ENCODE data around the gene EPHB6. TPM values are rescaled to one million over a fixed set of nuclear protein-coding genes. Genes with fewer than 3 reads are reported as not detected.

Gene EPHB6
- total and polyA plus RNA-seq, 10 of the 15 experiments (the other 5 are each of a cell fraction or from before 2014, with no cell fraction given), result 0.06 to 1.3 (median 0.37) TPM; not detected in 2

DNA sequence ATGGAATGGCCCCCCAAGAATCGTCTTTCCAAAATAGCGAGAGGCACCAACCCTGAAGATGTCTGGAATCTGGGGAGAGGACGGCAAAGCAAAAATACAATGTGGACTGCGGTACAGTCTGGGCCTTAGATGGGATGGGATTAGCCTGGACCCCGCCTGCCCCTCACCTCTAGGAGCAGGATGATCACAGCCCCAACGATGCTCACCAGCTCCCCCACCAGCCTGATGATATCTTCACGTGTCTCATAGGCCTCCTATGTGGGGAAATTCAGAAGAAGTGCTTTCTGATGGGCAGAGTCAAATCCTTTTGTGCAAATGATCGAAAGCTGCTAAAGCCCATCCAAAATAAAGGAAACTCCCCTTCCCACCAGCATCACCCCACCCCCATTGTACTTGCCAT, 60.4 kb downstream of the EPHB6 start (continued):
- no peak for TF ChIP-seq ZNF384 (IDR thresholded peaks at IDR 0.05; ENCODE audit: borderline replicate concordance, low read depth, low read length)
- no peak for TF ChIP-seq RELA (IDR thresholded peaks at IDR 0.05; ENCODE audit: borderline replicate concordance, partially characterized antibody)

DNA sequence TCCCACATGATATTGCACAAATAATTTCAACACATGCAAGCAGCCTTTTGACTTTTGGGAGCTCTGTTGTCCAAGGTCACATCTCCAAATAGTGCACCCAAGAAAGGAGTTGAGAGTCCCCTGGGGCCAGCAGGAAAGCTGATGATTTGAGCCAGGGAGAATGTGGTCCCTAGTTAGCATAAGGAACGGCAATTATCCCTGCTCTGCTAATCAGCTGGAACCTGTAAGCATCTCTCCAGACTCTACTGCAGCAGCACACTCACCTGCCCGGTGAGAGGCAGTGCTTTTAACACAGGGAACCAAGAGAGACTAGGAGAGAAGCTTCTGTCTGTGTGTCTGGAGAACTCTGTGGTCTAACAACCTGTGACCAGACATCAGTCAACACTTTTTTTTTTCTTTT, 61.6 kb downstream of the EPHB6 start:
- BruUV-seq (replicated peaks), result no TSS peak
- Histone ChIP-seq H4K20me1 (ENCODE audit: control insufficient read depth, insufficient read depth) (no peaks in the 10 kb centered on the region), H3K27me3 (replicated peaks in 1 of 2; ENCODE audit: control insufficient read depth in 2 of 2, insufficient read depth in 2 of 2, low read length in 1 of 2) (peaks cover 0 to 3% of the 10 kb centered on the region in 2 experiments; a peak in 2 of 4 replicates), H3K4me2 (ENCODE audit: control insufficient read depth, insufficient read depth) (no peak overlapping the region), H3K4me1 (ENCODE audit: control insufficient read depth, insufficient read depth, low read length) (no peaks in the 10 kb centered on the region), H3K9ac (ENCODE audit: control insufficient read depth, insufficient read depth, low read length) (no peak overlapping the region), H3K79me2 (ENCODE audit: control insufficient read depth, insufficient read depth, low read length) (no peaks in the 10 kb centered on the region), H3K36me3 (ENCODE audit: control insufficient read depth in 2 of 2, insufficient read depth in 2 of 2, low read length in 1 of 2) (no peaks in the 10 kb centered on the region), H3K27ac (ENCODE audit: control insufficient read depth, insufficient read depth) (no peak overlapping the region), H3K4me3 (no peak overlapping the region), H2AFZ (ENCODE audit: control insufficient read depth, low read depth, low read length) (no peak overlapping the region), H3K9me3 (replicated peaks; ENCODE audit: control insufficient read depth, insufficient read depth, low read length) (no peaks in the 10 kb centered on the region)
- ChIA-PET RAD21 (ENCODE audit: unreplicated experiment) (no interaction called here), CTCF (interaction anchor here (0.6 to 1.0 kb wide), 2 partner anchors 20 to 87 kb away, joined by 3 read pairs; no protein-coding TSS in a partner anchor), POLR2A (interaction anchor here (0.7 to 0.8 kb wide), 2 partner anchors 30 to 240 kb away, joined by 3 to 5 read pairs; no protein-coding TSS in a partner anchor), SMC1A (ENCODE audit: uncharacterized antibody, unreplicated experiment) (no interaction called here)
- intact Hi-C loops (cut with micrococcal nuclease; ENCODE audit: unreplicated experiment), result no loop called here
- in situ Hi-C loops (cut with MboI), result no loop called here
- 0% methylated on average over 2 of the region's 2 CpGs for WGBS (ENCODE audit: insufficient coverage, insufficient replicate concordance, low lambda C conversion rate, missing lambda C conversion rate)
- ATAC-seq (no peak), DNase-seq (ENCODE audit: low read depth, low spot score) (no peak), FAIRE-seq (no peak)
- TF ChIP-seq CHD1 (IDR thresholded peaks at IDR 0.05; ENCODE audit: low read depth, low read length), result no peak
- TF ChIP-seq POLR2AphosphoS2 (IDR thresholded peaks at IDR 0.05; ENCODE audit: low read depth, low read length), result no peak

DNA sequence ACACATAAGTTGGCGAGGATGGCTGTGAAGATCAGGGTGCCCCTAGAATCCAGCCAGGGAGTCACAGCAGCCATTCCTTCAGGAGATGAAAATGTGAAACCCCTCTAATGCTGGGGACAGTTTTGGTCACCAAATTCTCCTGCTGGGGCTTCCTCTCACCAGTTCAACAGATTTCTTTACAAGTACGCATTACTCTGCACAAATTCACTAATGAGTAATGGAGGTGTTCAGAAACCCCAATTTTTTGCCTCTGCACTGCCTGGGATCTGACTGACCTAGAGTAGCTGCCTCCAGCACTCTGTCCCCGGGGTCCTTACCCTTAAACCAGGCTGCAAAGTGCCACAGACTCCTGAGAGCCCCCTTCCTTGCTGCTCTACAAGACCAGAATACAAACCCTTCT, 62.6 kb downstream of the EPHB6 start:
- no peaks in the 10 kb centered on the region for H3K79me2 ChIP-seq (ENCODE audit: control insufficient read depth, insufficient read depth, low read length)
- H3K9ac ChIP-seq (ENCODE audit: control insufficient read depth, insufficient read depth, low read length), result no peak overlapping the region
- BruUV-seq (replicated peaks), result no TSS peak
- FAIRE-seq, result no peak
- ATAC-seq, result no peak
- POLR2A ChIA-PET, result interaction anchor here (0.7 kb wide), 1 partner anchor 240 kb away, joined by 3 read pairs; no protein-coding TSS in a partner anchor
- H4K20me1 ChIP-seq (ENCODE audit: control insufficient read depth, insufficient read depth), result no peaks in the 10 kb centered on the region
- no peaks in the 10 kb centered on the region for H3K9me3 ChIP-seq (replicated peaks; ENCODE audit: control insufficient read depth, insufficient read depth, low read length)
- no peaks in the 10 kb centered on the region for H3K36me3 ChIP-seq (ENCODE audit: control insufficient read depth in 2 of 2, insufficient read depth in 2 of 2, low read length in 1 of 2)
- RAD21 ChIA-PET (ENCODE audit: unreplicated experiment), result no interaction called here
- H3K4me3 ChIP-seq, result no peak overlapping the region
- peaks cover 0 to 3% of the 10 kb centered on the region in 2 experiments; a peak in 2 of 4 replicates for H3K27me3 ChIP-seq (replicated peaks in 1 of 2; ENCODE audit: control insufficient read depth in 2 of 2, insufficient read depth in 2 of 2, low read length in 1 of 2)
- WGBS (ENCODE audit: insufficient coverage, insufficient replicate concordance, low lambda C conversion rate, missing lambda C conversion rate), result 32% methylated on average over 3 of the region's 3 CpGs
- CTCF ChIA-PET, result interaction anchor here (0.6 to 2.8 kb wide), 3 partner anchors 21 to 403 kb away, joined by 3 to 7 read pairs (median 3); no protein-coding TSS in a partner anchor
- H3K4me1 ChIP-seq (ENCODE audit: control insufficient read depth, insufficient read depth, low read length), result no peaks in the 10 kb centered on the region
- intact Hi-C loops (cut with micrococcal nuclease; ENCODE audit: unreplicated experiment) (no loop called here), in situ Hi-C loops (cut with MboI) (no loop called here)
- H3K4me2 ChIP-seq (ENCODE audit: control insufficient read depth, insufficient read depth), result no peak overlapping the region
- no peak for DNase-seq (ENCODE audit: low read depth, low spot score)
- no peak for TF ChIP-seq YY1 (IDR thresholded peaks at IDR 0.05; ENCODE audit: low read depth, low read length)
- TF ChIP-seq, protein P1, sequence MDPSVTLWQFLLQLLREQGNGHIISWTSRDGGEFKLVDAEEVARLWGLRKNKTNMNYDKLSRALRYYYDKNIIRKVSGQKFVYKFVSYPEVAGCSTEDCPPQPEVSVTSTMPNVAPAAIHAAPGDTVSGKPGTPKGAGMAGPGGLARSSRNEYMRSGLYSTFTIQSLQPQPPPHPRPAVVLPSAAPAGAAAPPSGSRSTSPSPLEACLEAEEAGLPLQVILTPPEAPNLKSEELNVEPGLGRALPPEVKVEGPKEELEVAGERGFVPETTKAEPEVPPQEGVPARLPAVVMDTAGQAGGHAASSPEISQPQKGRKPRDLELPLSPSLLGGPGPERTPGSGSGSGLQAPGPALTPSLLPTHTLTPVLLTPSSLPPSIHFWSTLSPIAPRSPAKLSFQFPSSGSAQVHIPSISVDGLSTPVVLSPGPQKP (IDR thresholded peaks at IDR 0.05; ENCODE audit: low read depth, low read length), result no peak
- TF ChIP-seq NBN (IDR thresholded peaks at IDR 0.05), result no peak
- no peak overlapping the region for H2AFZ ChIP-seq (ENCODE audit: control insufficient read depth, low read depth, low read length)
- SMC1A ChIA-PET (ENCODE audit: uncharacterized antibody, unreplicated experiment), result no interaction called here
- no peak overlapping the region for H3K27ac ChIP-seq (ENCODE audit: control insufficient read depth, insufficient read depth)
